ENCODE measurements around the gene PALLD. TPM values are rescaled to one million over a fixed set of nuclear protein-coding genes. Genes with fewer than 3 reads are reported as not detected.

PALLD gene
- polyA plus RNA-seq, 1 donor (not counting 4 experiments of a cell fraction or from before 2014, with no cell fraction given): 136 TPM

DNA sequence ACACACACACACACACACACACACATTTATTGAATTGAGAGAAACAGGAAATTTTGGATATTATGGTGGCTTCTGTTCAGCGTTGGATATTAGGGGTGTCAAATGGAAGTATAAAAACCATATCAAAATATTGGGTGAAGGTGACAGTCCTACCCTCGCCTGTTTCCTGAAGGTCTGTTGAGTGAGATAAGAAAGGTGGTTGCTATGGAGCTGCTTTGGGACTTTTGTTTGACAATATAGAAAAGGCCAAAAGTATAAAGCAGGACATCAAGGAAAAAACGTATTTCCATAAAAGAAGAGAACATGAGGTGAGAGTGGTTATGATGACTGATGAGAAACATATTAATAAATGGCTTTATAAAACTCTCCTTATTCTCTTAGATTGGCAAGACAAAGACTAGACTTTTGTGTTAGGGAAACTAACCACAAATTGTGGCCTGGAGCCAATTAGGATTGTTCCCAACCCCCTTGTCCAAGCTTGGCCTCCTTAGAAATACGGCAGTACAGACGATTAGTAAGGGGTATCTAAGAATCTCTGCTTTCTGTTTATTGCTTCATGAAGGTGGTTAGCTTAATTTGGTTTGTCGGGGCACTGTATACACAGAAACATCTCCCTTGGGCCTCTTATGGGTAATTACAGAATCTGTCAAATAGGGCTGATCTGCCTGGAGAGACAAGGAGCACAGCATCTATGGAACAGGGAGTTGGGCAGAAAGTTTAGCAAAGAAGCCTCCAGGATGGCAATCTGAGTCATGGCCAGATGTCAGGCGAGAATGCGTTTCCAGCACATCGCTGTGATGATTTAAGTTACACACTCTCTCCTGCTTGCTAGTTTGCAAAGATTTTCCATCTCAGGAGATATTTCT lies 315.2 kb downstream of the PALLD start:
- peak overlapping the region; percentile 29 for H2AFZ ChIP-seq (ENCODE audit: control insufficient read depth, low read length)
- no peaks in the 10 kb centered on the region for H3K9me3 ChIP-seq (ENCODE audit: control insufficient read depth, low read depth, low read length)
- TF ChIP-seq EZH2 (IDR thresholded peaks at IDR 0.05; ENCODE audit: low read length): no peak
- TF ChIP-seq, protein P1, sequence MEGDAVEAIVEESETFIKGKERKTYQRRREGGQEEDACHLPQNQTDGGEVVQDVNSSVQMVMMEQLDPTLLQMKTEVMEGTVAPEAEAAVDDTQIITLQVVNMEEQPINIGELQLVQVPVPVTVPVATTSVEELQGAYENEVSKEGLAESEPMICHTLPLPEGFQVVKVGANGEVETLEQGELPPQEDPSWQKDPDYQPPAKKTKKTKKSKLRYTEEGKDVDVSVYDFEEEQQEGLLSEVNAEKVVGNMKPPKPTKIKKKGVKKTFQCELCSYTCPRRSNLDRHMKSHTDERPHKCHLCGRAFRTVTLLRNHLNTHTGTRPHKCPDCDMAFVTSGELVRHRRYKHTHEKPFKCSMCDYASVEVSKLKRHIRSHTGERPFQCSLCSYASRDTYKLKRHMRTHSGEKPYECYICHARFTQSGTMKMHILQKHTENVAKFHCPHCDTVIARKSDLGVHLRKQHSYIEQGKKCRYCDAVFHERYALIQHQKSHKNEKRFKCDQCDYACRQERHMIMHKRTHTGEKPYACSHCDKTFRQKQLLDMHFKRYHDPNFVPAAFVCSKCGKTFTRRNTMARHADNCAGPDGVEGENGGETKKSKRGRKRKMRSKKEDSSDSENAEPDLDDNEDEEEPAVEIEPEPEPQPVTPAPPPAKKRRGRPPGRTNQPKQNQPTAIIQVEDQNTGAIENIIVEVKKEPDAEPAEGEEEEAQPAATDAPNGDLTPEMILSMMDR (optimal IDR thresholded peaks at IDR 0.05 in 1 of 3, IDR thresholded peaks at IDR 0.05 in 1 of 3, conservative IDR thresholded peaks at IDR 0.05 in 1 of 3; ENCODE audit: extremely low read depth in 1 of 3, insufficient read depth in 2 of 3, low read length in 3 of 3): no peak
- H3K36me3 ChIP-seq (ENCODE audit: control insufficient read depth in 2 of 2, extremely low read depth in 1 of 2, insufficient read depth in 2 of 2, low read length in 2 of 2): no peaks in the 10 kb centered on the region
- no peaks in the 10 kb centered on the region for H3K9me1 ChIP-seq (ENCODE audit: control insufficient read depth, extremely low read depth, insufficient read depth, low read length)
- H3K79me2 ChIP-seq (ENCODE audit: control insufficient read depth, insufficient read depth, low read length): no peaks in the 10 kb centered on the region
- peak overlapping the region; percentile 42 for H3K9ac ChIP-seq (ENCODE audit: control insufficient read depth, extremely low read depth, insufficient read depth, low read length)
- no peaks in the 10 kb centered on the region for H3K27me3 ChIP-seq (ENCODE audit: control insufficient read depth, extremely low read depth, insufficient read depth, low read length)
- H3K4me1 ChIP-seq (ENCODE audit: control insufficient read depth, extremely low read depth, insufficient read depth, low read length): peaks cover 37% of the 10 kb centered on the region
- FAIRE-seq (peak; percentile 94), DNase-seq (ENCODE audit: low read depth, low spot score) (no peak)
- H4K20me1 ChIP-seq (ENCODE audit: control insufficient read depth, extremely low read depth, insufficient read depth, low read length): no peaks in the 10 kb centered on the region
- dilution Hi-C loops (cut with MboI; ENCODE audit: extremely low pct_ligation_motif_present, low sequenced_read_pairs): no loop called here
- peak overlapping the region; percentile 78 for H3K4me2 ChIP-seq (ENCODE audit: control insufficient read depth, extremely low read depth, insufficient read depth, low read depth, low read length)
- peak overlapping the region; percentile 59 for H3K27ac ChIP-seq (ENCODE audit: control insufficient read depth, insufficient read depth, low read length)
- H3K4me3 ChIP-seq (ENCODE audit: control insufficient read depth in 2 of 3, extremely low read depth in 1 of 3, insufficient read depth in 2 of 3, low read depth in 1 of 3, low read length in 3 of 3): no peak overlapping the region

DNA sequence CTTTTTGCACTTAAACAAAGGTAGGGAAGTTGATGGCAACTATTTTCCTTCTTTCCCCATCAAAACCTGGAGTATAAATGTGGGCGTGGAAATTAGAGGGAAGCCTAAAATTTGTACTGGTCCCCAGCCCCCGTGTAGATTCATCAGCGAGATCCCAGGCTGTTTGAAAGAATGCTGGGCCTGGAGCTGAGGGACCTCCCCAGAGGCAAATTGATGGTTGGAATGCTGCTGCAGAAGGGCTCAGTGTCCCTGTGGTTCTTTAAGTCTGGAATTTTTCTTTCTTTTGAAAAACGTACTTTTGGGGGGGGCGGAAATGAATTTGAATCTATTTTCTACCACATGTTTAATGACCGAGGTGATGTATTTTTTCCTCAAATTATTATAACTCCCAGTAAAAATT lies 316.0 kb downstream of the PALLD start:
- TF ChIP-seq, protein P1 (optimal IDR thresholded peaks at IDR 0.05 in 1 of 3, IDR thresholded peaks at IDR 0.05 in 1 of 3, conservative IDR thresholded peaks at IDR 0.05 in 1 of 3; ENCODE audit: extremely low read depth in 1 of 3, insufficient read depth in 2 of 3, low read length in 3 of 3): no peak
- no peak for TF ChIP-seq EZH2 (IDR thresholded peaks at IDR 0.05; ENCODE audit: low read length)
- Histone ChIP-seq H3K9me1 (ENCODE audit: control insufficient read depth, extremely low read depth, insufficient read depth, low read length) (no peaks in the 10 kb centered on the region), H3K27me3 (ENCODE audit: control insufficient read depth, extremely low read depth, insufficient read depth, low read length) (no peaks in the 10 kb centered on the region), H3K79me2 (ENCODE audit: control insufficient read depth, insufficient read depth, low read length) (no peaks in the 10 kb centered on the region), H3K36me3 (ENCODE audit: control insufficient read depth in 2 of 2, extremely low read depth in 1 of 2, insufficient read depth in 2 of 2, low read length in 2 of 2) (no peaks in the 10 kb centered on the region), H4K20me1 (ENCODE audit: control insufficient read depth, extremely low read depth, insufficient read depth, low read length) (no peaks in the 10 kb centered on the region), H3K9ac (ENCODE audit: control insufficient read depth, extremely low read depth, insufficient read depth, low read length) (no peak overlapping the region), H3K27ac (ENCODE audit: control insufficient read depth, insufficient read depth, low read length) (peak overlapping the region; percentile 59), H3K4me3 (ENCODE audit: control insufficient read depth in 2 of 3, extremely low read depth in 1 of 3, insufficient read depth in 2 of 3, low read depth in 1 of 3, low read length in 3 of 3) (no peak overlapping the region), H2AFZ (ENCODE audit: control insufficient read depth, low read length) (no peak overlapping the region), H3K9me3 (ENCODE audit: control insufficient read depth, low read depth, low read length) (no peaks in the 10 kb centered on the region), H3K4me1 (ENCODE audit: control insufficient read depth, extremely low read depth, insufficient read depth, low read length) (peaks cover 41% of the 10 kb centered on the region), H3K4me2 (ENCODE audit: control insufficient read depth, extremely low read depth, insufficient read depth, low read depth, low read length) (no peak overlapping the region)
- FAIRE-seq (no peak), DNase-seq (ENCODE audit: low read depth, low spot score) (no peak)
- dilution Hi-C loops (cut with MboI; ENCODE audit: extremely low pct_ligation_motif_present, low sequenced_read_pairs): no loop called here

Data from keratinocyte (primary cell).